Calu3 (cell line): ENCODE measurements around the gene BRCC3. TPM values are rescaled to one million over a fixed set of nuclear protein-coding genes. Genes with fewer than 3 reads are reported as not detected.
A peak's percentile ranks its signal among the peaks of the same experiment; 100 is the strongest.

Source experiments
- BruUV-seq: library from RNA; stranded (reverse); fragments of 400-500 nt; replicated peaks from 2 replicates; lab custom pipeline; 2021; lab: Mats Ljungman, UMichigan
- CTCF ChIA-PET: fragments of 300-600 bp; sonication (Branson Sonifier 250); formaldehyde crosslinking; loops from one replicate; lab custom pipeline; 2022; ENCODE audit warnings: antibody characterized with exemption; lab: Charles Lee
- DNase-seq: peaks from one replicate; pipeline ENCODE4 v3.0.0; 2022
- H3K27ac Mint-ChIP-seq: one replicate; pipeline ENCODE4 v1.8.0; 2022; ENCODE audit warnings: mixed read lengths; ENCODE audit not compliant: unreplicated experiment
- H3K27me3 Mint-ChIP-seq: one replicate; pipeline ENCODE4 v1.8.0; 2022; ENCODE audit warnings: mixed read lengths; ENCODE audit not compliant: unreplicated experiment
- H3K36me3 Mint-ChIP-seq: one replicate; pipeline ENCODE4 v1.8.0; 2022; ENCODE audit warnings: mild to moderate bottlenecking, moderate library complexity, mixed read lengths; ENCODE audit not compliant: insufficient read depth, unreplicated experiment
- H3K4me1 Mint-ChIP-seq: one replicate; pipeline ENCODE4 v1.8.0; 2022; ENCODE audit warnings: mild to moderate bottlenecking, low read depth, mixed read lengths; ENCODE audit not compliant: unreplicated experiment
- H3K4me3 Mint-ChIP-seq: one replicate; pipeline ENCODE4 v1.8.0; 2022; ENCODE audit warnings: mild to moderate bottlenecking, low read depth, moderate library complexity, mixed read lengths; ENCODE audit not compliant: unreplicated experiment
- H3K9me3 Mint-ChIP-seq: one replicate; pipeline ENCODE4 v1.8.0; 2022; ENCODE audit warnings: low read depth, mixed read lengths; ENCODE audit not compliant: unreplicated experiment
- CTCF ChIP-seq: fragments of 200-600 bp; IDR thresholded peaks from one replicate; pipeline ENCODE4 v1.8.0; 2022; ENCODE audit warnings: antibody characterized with exemption; ENCODE audit not compliant: unreplicated experiment
- intact Hi-C: fragments of 100-400 bp; cut with micrococcal nuclease; formaldehyde crosslinking; loops from one replicate; pipeline ENCODE4 v1.10.0; 2022; ENCODE audit not compliant: unreplicated experiment
- total RNA-seq: library from RNA; stranded (reverse); gene quantifications from 2 replicates; pipeline ENCODE4 v1.2.3, GENCODE V29; 2022

Gene BRCC3
- total RNA-seq, 1 experiment from 2014 or later = 35.9 TPM

DNA sequence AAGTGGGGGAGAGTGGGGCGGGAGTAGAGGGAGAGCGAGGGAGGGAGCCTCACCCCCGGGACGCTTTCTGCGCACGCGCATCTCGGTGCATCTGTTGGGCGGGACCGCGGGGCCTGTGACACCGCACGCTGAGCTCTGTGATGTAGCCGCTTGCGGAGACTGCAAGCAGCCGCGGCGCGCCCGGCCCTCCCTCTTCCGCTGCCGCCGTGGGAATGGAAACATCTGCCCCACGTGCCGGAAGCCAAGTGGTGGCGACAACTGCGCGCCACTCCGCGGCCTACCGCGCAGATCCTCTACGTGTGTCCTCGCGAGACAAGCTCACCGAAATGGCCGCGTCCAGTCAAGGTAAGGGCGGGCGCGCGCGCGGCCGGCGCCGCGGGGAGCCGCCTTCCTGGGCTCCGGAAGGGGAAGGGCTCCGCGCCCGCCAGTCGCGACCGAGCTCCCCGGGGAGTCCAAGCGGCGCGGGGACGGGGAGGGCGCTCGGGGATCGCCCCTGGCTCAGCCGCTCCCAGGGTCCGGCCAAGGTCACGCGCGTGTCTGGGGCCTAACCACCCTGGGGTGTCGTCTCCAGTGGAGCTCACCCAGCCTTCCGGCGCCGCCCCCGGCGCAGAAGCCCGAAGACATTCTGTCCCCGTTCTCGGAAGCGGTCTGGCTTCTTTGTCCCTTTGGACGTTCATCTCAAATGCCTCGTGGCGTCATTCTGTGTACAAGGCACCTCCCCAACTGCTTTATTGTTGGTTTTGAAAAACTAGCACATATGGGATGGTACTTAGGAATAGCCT is 44.4 kb upstream of the BRCC3 start, which contains the start of gene FUNDC2:
Gene FUNDC2 (plus strand): TSS at position 118 of the 782 bp plus-strand sequence. CDS start 95 bp downstream, at position 213.
- Mint-ChIP-seq H3K4me3 (peak within 1 kb of the TSS; percentile 72), H3K27ac (peak within 1 kb of the TSS; percentile 84), H3K4me1 (peaks cover 20% of the 10 kb centered on the region), H3K36me3 (peaks cover 26% of the 10 kb centered on the region), H3K9me3 (no peaks in the 10 kb centered on the region), H3K27me3 (no peaks in the 10 kb centered on the region)
- BruUV-seq = no TSS peak
- DNase-seq = peak; percentile 93
- no peak for TF ChIP-seq CTCF
- intact Hi-C loops = loop anchor here (5.0 kb wide), 1 partner anchor 45 kb away; no protein-coding TSS in a partner anchor
- CTCF ChIA-PET = interaction anchor here (1.4 kb wide), 1 partner anchor 22 kb away, joined by 6 read pairs; no protein-coding TSS in a partner anchor

GRCh38 chrX:155027509-155028066 is 43.7 kb upstream of the BRCC3 start:
- intact Hi-C loops = loop anchor here (2.0 to 5.0 kb wide), 2 partner anchors 29 to 45 kb away; no protein-coding TSS in a partner anchor
- BruUV-seq = TSS peak; percentile 70
- Mint-ChIP-seq H3K27me3 (no peaks in the 10 kb centered on the region), H3K9me3 (no peaks in the 10 kb centered on the region), H3K4me3 (peak overlapping the region; percentile 72), H3K4me1 (peaks cover 20% of the 10 kb centered on the region), H3K36me3 (peaks cover 26% of the 10 kb centered on the region), H3K27ac (peak overlapping the region; percentile 84)
- no peak for TF ChIP-seq CTCF
- CTCF ChIA-PET = interaction anchor here (0.6 to 1.4 kb wide), 2 partner anchors 21 to 123 kb away, joined by 5 to 6 read pairs; no protein-coding TSS in a partner anchor
- DNase-seq = no peak

DNA sequence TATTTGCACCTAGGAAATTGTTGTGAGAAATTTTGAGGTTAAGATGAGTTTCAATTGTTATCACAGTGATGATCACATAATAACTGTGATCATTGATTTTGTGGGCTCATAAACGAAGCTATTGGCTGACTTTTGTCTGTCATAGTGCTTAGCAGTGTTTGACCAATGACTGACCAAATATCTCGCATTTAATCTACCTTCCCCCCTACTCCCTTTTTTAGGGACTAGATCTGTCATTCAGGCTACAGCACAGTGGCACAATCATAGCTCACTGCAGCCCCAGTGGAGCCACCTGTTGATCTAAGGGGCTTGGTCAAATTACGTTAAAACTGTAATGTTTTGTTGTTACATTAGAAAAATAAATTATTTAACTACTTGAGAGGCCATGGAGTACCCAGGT is 43.2 kb upstream of the BRCC3 start:
- peak overlapping the region; percentile 84 for H3K27ac Mint-ChIP-seq
- no peaks in the 10 kb centered on the region for H3K9me3 Mint-ChIP-seq

More for the DNA sequence above, 43.2 kb upstream of the BRCC3 start:
- CTCF ChIA-PET = interaction anchor here (0.6 kb wide), 1 partner anchor 124 kb away, joined by 5 read pairs; no protein-coding TSS in a partner anchor
- no peak for DNase-seq
- H3K4me3 Mint-ChIP-seq = peak overlapping the region; percentile 72
- intact Hi-C loops = loop anchor here (2.0 to 5.0 kb wide), 2 partner anchors 29 to 46 kb away; no protein-coding TSS in a partner anchor
- H3K4me1 Mint-ChIP-seq = peaks cover 20% of the 10 kb centered on the region
- no peaks in the 10 kb centered on the region for H3K27me3 Mint-ChIP-seq
- peaks cover 26% of the 10 kb centered on the region for H3K36me3 Mint-ChIP-seq
- TF ChIP-seq CTCF = no peak
- no TSS peak for BruUV-seq
